HepG2 (cell line): Measurements from ENCODE around the gene SLC25A20. TPM values are rescaled to one million over a fixed set of nuclear protein-coding genes. Genes with fewer than 3 reads are reported as not detected.

ENCODE experiments used
- ATF7 ChIP-seq, 2 experiments: fragments of 450-650 bp in 1 of 2; sonication (generic) in 1 of 2; formaldehyde crosslinking in 1 of 2; IDR thresholded peaks; 2 replicates each; pipeline versions ENCODE4 v1.4.0 to v1.6.1; 2016 to 2020; ENCODE audit warnings: antibody characterized with exemption in 1 of 2, mild to moderate bottlenecking in 1 of 2, missing genetic modification reagents in 1 of 2
- ETV5 ChIP-seq: IDR thresholded peaks from 2 replicates; pipeline ENCODE4 v1.6.1; 2018; ENCODE audit warnings: missing biosample characterization, missing genetic modification reagents, inconsistent platforms, borderline replicate concordance
- GLI4 ChIP-seq: sonication (generic); formaldehyde crosslinking; IDR thresholded peaks from 2 replicates; pipeline ENCODE4 v1.5.1; 2020; ENCODE audit warnings: missing genetic modification reagents, mild to moderate bottlenecking, moderate library complexity, borderline replicate concordance
- HNRNPLL ChIP-seq: fragments of 200-400 bp; formaldehyde crosslinking; IDR thresholded peaks from 2 replicates; pipeline ENCODE4 v1.6.1; 2017; ENCODE audit warnings: mild to moderate bottlenecking, low read depth, low read length; ENCODE audit not compliant: poor library complexity, severe bottlenecking
- NR1H2 ChIP-seq: sonication (generic); formaldehyde crosslinking; IDR thresholded peaks from 2 replicates; pipeline ENCODE4 v1.8.1; 2022; ENCODE audit warnings: low read depth, missing genetic modification reagents, borderline replicate concordance
- PCBP2 ChIP-seq: fragments of 200-400 bp; formaldehyde crosslinking; optimal IDR thresholded peaks from 2 replicates; pipeline ENCODE3; 2018; ENCODE audit warnings: low read length, low read depth; ENCODE audit not compliant: poor library complexity, severe bottlenecking
- POLR2G ChIP-seq: fragments of 200-400 bp; formaldehyde crosslinking; IDR thresholded peaks from 2 replicates; pipeline ENCODE4 v1.6.1; 2018; ENCODE audit warnings: mild to moderate bottlenecking, low read depth, low read length, moderate library complexity
- RARA ChIP-seq: IDR thresholded peaks from 2 replicates; pipeline ENCODE4 v1.6.1; 2016; ENCODE audit warnings: missing genetic modification reagents, missing compliant biosample characterization
- RNF2 ChIP-seq: fragments of 450-650 bp; conservative IDR thresholded peaks from 2 replicates; pipeline ENCODE4 v1.6.1; 2016; ENCODE audit warnings: low read depth
- ZFY ChIP-seq: sonication (generic); formaldehyde crosslinking; IDR thresholded peaks from 2 replicates; pipeline ENCODE4 v1.4.0; 2020; ENCODE audit warnings: missing genetic modification reagents
- polyA plus RNA-seq, 8 experiments: library from polyadenylated mRNA; depleted of rRNA in 3 of 8; stranded (reverse) in 7 of 8; unstranded in 1 of 8; fragments of >200 nt; fragmentation: Illumina TruSeq in 4 of 8; extraction: Trizol in 4 of 8; gene quantifications; 2 replicates each; pipeline versions ENCODE4 v1.2.1 to v1.2.3, GENCODE V29; 2011 to 2016; ENCODE audit warnings: low read depth in 4 of 8, missing spikeins in 1 of 8, mixed read lengths in 1 of 8; ENCODE audit not compliant: insufficient read depth in 1 of 8
- total RNA-seq, 5 experiments: library from RNA; depleted of rRNA; stranded (reverse); fragments of >200 nt; fragmentation: Illumina TruSeq; extraction: Trizol; gene quantifications; 2 replicates each; pipeline ENCODE4 v1.2.3, GENCODE V29; 2016; ENCODE audit warnings: low read depth in 1 of 5
- TF ChIP-seq, protein P1 (sequence below): sonication (generic); formaldehyde crosslinking; IDR thresholded peaks from 2 replicates; pipeline ENCODE4 v1.4.0; 2020; ENCODE audit warnings: mild to moderate bottlenecking, low read depth, missing genetic modification reagents
- TF ChIP-seq, protein P2 (sequence below): sonication (generic); formaldehyde crosslinking; IDR thresholded peaks from 2 replicates; pipeline ENCODE4 v1.4.0; 2020; ENCODE audit warnings: missing genetic modification reagents
- TF ChIP-seq, protein P3 (sequence below): sonication (generic); formaldehyde crosslinking; IDR thresholded peaks from 2 replicates; pipeline ENCODE4 v1.4.0; 2020; ENCODE audit warnings: missing genetic modification reagents, mild to moderate bottlenecking, borderline replicate concordance

The SLC25A20 gene
- total and polyA plus RNA-seq, 2 of the 13 experiments (the other 11 are each of a cell fraction or from before 2014, with no cell fraction given) = 21.1 to 26.6 TPM

DNA sequence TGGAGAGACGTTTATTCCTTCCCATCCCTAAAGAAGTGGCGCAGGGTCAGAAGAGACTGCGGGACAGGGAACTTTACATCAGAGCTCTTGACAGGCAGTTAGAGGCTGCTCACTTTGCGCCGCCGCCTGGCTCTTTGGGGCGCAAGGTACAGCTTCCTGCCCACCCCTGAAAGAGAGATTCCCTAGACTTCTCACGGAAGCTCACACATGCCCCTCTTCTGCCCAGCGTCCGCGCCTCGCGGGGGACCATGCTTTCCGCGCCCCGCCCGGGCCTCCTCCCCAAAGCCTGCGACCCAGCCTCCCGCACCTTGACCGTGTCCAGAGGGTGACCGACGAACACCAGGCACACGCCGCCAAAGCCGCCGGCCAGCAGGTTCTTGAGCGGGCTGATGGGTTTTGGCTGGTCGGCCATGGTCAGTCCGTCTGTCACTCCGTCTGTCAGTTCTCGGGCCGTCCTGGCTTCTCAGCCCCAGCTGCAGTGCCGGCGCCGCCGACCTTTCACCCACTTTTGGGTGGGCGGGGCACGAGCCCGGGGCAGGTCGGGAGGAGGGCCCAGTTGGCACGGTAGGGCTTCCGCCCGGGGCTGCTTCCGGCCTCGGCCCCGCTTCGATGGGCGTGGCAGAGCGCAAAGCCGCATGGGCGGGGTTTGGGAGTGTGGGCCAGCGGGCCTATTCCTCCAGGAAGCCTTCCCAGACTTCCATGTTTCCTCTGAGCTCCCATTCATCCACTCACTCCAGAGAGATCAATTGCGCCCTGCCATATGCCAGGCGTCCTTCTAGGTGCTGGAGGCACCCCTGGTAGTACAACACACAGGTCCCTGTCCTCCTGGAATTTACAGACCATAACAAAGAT, at the start of gene SLC25A20 (continued):
- TF ChIP-seq, protein P1, sequence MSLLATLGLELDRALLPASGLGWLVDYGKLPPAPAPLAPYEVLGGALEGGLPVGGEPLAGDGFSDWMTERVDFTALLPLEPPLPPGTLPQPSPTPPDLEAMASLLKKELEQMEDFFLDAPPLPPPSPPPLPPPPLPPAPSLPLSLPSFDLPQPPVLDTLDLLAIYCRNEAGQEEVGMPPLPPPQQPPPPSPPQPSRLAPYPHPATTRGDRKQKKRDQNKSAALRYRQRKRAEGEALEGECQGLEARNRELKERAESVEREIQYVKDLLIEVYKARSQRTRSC (CRISPR knock-in tag) = no peak; the same call in 1 of the 2 replicates
- peak; percentile 22; the same call in 1 of the 2 replicates for TF ChIP-seq NR1H2
- TF ChIP-seq ZFY = peak; percentile 72
- TF ChIP-seq, protein P2, sequence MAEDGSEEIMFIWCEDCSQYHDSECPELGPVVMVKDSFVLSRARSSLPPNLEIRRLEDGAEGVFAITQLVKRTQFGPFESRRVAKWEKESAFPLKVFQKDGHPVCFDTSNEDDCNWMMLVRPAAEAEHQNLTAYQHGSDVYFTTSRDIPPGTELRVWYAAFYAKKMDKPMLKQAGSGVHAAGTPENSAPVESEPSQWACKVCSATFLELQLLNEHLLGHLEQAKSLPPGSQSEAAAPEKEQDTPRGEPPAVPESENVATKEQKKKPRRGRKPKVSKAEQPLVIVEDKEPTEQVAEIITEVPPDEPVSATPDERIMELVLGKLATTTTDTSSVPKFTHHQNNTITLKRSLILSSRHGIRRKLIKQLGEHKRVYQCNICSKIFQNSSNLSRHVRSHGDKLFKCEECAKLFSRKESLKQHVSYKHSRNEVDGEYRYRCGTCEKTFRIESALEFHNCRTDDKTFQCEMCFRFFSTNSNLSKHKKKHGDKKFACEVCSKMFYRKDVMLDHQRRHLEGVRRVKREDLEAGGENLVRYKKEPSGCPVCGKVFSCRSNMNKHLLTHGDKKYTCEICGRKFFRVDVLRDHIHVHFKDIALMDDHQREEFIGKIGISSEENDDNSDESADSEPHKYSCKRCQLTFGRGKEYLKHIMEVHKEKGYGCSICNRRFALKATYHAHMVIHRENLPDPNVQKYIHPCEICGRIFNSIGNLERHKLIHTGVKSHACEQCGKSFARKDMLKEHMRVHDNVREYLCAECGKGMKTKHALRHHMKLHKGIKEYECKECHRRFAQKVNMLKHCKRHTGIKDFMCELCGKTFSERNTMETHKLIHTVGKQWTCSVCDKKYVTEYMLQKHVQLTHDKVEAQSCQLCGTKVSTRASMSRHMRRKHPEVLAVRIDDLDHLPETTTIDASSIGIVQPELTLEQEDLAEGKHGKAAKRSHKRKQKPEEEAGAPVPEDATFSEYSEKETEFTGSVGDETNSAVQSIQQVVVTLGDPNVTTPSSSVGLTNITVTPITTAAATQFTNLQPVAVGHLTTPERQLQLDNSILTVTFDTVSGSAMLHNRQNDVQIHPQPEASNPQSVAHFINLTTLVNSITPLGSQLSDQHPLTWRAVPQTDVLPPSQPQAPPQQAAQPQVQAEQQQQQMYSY = peak; percentile 13; the same call in 1 of the 2 replicates
- no peak for TF ChIP-seq RNF2
- TF ChIP-seq ETV5 (CRISPR knock-in tag) = peak; percentile 94
- no peak for TF ChIP-seq PCBP2
- TF ChIP-seq POLR2G = peak; percentile 51; the same call in 1 of the 2 replicates
- TF ChIP-seq GLI4 (CRISPR knock-in tag) = peak; percentile 23; the same call in 1 of the 2 replicates
- TF ChIP-seq HNRNPLL = peak; percentile 68
- no peak for TF ChIP-seq ATF7 (IDR thresholded peaks at IDR 0.05)
- TF ChIP-seq ATF7 (CRISPR knock-in tag; IDR thresholded peaks at IDR 0.05) = no peak; the same call in 1 of the 2 replicates
- TF ChIP-seq, protein P3, sequence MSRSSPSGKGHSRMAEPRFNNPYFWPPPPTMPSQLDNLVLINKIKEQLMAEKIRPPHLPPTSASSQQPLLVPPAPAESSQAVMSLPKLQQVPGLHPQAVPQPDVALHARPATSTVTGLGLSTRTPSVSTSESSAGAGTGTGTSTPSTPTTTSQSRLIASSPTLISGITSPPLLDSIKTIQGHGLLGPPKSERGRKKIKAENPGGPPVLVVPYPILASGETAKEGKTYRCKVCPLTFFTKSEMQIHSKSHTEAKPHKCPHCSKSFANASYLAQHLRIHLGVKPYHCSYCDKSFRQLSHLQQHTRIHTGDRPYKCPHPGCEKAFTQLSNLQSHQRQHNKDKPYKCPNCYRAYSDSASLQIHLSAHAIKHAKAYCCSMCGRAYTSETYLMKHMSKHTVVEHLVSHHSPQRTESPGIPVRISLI (CRISPR knock-in tag) = peak; percentile 58; the same call in 1 of the 2 replicates
- TF ChIP-seq RARA (CRISPR knock-in tag) = peak; percentile 50; the same call in 1 of the 2 replicates
- TF ChIP-seq, all 625 proteins: peak for 216
